HG02642 (cell line): ENCODE measurements around the gene LMCD1.

Experiments used
- ATAC-seq: cut with Tn5 transposase; IDR thresholded peaks from one replicate; pipeline ENCODE4 v1.9.1; 2021; ENCODE audit warnings: mild to moderate bottlenecking; ENCODE audit not compliant: unreplicated experiment, poor library complexity

LMCD1 gene

GRCh38 chr3:8556473-8556869, 54.8 kb downstream of the LMCD1 start:
- no peak for ATAC-seq

GRCh38 chr3:8557298-8557697, 55.7 kb downstream of the LMCD1 start:
- ATAC-seq = no peak

DNA sequence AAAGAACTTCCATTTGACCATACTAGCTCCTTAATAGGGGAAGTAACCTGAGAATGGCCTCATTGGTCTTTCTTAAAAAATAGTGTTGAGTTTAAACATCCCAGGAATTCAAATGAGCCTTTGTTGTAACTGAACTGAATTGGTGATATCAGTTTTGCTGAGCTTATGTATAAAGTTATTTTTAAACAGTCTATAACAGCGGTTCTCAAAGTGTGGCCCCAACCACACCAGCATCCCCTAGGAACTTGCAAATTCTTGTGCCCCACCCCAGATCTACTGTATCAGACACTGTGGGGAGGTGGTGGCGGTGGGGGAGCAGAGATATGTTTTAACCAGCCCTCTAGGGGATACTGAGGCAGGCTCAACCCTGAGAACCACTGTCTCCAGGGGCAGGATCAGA, 57.0 kb downstream of the LMCD1 start:
- no peak for ATAC-seq

DNA sequence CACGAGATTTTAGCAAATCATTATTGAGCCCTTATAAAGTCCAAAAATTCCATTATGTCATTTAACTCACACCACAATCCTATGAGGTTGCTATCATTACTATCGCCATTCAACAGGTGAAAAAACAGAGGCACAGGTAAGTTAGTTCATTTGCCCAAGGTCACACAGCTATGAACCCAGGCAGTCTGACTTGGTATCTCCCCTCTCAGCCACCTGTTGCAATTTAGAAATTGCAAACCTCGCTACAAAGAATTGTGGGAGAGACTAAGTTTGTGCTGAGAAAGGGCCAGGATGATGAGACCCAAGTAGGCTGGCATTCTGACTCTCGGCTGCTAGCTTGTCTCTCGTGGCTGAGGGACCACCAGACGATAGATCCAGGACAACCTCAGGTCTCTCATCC, 57.7 kb downstream of the LMCD1 start:
- no peak for ATAC-seq

- ATAC-seq = no peak
Observed at GRCh38 chr3:8560366-8561007, 58.9 kb downstream of the LMCD1 start.

GRCh38 chr3:8561370-8561769, 59.7 kb downstream of the LMCD1 start:
- no peak for ATAC-seq

- ATAC-seq = no peak
Observed at GRCh38 chr3:8562081-8562595, 60.5 kb downstream of the LMCD1 start.

DNA sequence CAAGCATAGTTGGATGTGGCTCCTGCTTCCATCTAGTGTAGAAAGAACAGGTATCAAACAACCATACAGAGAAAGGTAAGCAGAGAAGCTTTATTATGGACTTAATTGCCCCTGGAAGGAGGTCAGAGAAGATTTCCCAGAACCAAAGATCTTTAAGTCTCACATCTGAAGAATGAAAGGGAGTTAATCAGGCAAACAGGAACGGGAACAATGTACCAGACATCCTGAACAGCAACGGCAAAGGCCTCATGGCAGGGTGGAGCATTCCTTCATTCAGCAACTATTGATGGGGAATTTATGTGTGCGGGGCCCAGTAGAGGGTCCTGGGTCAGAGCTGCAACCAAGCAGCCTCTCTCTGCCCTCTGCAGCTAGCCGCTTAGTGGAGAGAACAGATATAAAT, 61.5 kb downstream of the LMCD1 start:
- ATAC-seq = no peak

DNA sequence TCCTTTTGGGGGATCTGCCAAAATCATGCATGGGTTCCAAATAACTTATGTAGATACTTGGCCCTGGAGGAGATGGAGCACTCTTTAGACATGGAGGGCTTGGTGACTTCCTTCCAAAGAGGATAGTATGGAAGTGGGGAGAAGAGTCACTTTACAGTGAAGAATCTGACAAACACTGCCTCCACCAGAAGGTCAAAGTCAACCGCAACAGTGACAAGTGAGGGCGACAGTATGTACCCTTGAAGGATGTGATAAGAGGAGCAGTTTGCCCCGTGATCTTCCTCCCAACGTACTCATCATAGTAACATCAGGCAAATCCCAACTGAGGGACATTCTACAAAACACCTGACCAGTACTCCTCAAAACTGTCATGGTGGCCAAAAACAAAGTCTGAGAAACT, 62.0 kb downstream of the LMCD1 start:
- ATAC-seq = no peak

DNA sequence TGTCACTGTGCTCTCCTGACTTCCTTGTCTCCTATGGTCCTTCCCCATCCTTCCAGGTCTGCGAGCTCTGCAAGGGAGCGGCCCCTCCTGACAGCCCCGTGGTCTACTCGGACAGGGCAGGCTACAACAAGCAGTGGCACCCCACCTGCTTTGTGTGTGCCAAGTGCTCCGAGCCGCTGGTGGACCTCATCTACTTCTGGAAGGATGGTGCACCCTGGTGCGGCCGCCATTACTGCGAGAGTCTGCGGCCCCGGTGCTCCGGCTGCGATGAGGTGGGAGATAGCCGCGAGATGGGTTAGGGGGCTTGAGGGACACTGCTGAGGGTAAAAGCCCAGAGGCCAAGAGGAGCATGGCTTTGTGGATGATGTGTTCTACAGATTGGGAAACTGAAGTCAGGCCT, 63.8 kb downstream of the LMCD1 start:
- ATAC-seq = no peak

- no peak for ATAC-seq
Observed at GRCh38 chr3:8567784-8568575, 66.4 kb downstream of the LMCD1 start.

DNA sequence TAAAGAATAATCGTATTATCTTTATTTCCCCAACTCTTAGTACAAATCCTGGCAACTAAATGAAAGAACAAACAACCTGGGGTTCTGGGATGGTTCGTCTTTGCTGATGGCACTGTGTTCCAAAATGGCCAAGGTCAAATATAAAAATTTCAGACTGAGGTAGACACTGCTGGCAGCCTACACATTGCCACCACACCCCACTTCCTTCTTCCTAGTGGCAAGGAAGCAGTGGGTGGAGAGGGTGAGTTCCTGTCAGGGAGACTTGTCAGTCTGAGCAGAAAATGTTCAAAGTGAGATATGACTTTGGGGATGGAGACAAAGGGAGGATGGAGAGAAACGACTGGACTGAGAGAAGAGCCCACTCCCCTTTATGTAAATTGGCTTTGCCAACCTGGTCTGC, 69.6 kb downstream of the LMCD1 start:
- no peak for ATAC-seq

DNA sequence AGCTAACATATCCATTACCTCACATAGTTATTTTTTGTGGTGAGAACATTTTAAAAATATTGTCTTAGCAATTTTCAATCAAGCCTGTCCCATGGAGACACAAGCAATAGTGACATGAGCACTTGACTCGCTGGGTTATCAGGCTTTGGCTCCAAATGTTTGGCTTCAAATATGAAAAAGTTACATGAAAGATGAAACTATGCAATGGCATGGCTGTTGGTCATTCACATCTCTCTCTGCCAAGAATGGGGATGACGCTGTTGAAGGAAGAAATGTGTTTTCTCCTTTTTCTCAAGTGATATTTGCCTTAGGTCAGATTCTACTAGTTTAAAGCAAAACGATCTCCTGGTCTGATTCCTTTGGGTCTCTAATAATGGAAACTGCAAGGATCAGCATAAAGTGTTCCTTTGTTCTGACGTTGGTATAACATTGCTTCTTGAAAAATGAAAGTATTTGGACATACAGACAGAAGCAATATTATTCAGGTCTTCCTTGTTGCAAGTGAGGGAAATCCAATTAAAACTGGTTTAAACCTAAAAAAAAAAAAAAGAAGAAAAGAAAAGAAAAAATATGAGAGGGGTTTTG, 71.8 kb downstream of the LMCD1 start:
- no peak for ATAC-seq

DNA sequence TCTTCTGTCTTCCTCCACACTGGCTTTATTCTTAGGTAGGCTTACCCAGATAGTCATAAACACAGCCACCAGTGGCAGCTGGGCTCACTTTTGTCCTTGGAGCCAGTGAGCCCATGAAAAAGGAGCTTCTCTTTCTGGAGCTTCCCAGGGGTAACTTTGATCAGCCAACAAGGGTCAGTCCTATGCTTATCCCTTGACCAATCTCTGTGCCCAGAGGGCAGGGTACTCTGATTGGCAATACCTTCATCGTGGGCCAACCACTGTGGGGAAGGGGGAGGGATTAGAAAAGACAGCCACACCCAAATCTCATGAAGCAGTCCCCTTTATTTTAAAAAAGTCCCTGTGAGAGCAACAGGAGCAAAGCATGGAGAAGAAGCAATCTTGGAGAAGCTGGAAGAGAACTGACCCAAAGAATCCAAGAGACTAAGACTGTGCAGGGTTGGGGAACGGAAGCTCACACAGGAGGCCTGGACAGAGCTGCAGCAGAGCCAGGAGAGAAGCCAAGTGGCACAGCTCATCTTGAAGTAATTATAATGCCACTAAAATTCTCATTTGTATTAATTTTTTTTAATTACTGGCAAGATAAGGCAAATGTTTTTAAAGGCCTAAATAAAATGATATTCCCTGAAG, 72.5 kb downstream of the LMCD1 start:
- no peak for ATAC-seq

GRCh38 chr3:8574670-8575322, 73.2 kb downstream of the LMCD1 start:
- no peak for ATAC-seq

- no peak for ATAC-seq
Observed at GRCh38 chr3:8575364-8576104, 73.9 kb downstream of the LMCD1 start.

DNA sequence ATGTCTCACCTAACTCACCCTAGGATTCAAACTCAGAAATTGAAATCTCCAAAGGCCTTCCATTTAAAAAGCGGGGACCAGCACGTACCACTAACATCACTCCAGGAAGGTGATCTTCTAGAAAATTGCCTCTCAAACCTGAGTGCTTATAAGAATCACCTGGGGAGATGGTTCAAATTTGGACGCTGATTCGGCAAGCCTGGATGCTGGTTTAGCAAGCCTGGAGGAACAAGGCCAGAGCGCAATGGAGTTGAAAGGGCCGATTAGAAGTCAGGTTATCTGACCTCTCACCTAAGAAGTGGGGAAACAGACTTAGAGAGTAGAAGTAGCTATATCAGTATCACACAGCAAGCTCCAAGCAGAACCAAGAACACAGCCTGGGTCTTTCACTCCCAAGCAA, 74.8 kb downstream of the LMCD1 start:
- no peak for ATAC-seq

DNA sequence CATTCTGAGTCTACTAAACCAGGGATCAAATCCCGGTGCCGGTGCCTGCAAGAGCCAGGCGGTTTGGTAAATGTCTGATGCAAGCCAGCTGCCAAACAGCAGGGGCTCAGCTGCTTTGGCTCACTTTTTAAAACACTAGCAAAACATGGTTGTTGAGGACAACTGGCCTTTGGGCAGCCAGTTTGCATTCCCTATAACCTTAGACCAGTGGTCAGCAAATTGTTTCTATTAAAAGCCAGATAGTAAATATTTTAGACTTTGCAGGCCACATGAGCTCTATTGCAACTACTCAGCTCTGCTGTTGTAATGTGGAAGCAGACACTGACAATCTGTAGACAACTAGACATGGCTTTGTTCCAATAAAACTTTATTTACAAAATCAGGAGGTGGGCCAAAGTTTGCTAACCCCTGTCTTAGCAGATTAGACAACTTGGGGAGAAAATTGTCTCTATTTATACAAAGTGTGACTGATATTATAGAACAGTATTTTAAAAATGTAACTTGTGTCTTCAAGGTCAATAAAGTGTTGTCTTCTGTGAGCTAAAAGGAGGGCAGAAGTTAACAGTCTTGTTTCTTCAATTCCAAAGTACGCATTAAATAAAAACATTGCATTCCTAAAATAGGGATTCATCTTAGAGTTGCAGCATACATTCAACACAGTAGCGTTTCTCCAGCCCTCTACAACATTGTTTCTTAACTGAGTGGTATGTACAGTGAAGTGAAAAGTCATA, 75.4 kb downstream of the LMCD1 start:
- no peak for ATAC-seq

DNA sequence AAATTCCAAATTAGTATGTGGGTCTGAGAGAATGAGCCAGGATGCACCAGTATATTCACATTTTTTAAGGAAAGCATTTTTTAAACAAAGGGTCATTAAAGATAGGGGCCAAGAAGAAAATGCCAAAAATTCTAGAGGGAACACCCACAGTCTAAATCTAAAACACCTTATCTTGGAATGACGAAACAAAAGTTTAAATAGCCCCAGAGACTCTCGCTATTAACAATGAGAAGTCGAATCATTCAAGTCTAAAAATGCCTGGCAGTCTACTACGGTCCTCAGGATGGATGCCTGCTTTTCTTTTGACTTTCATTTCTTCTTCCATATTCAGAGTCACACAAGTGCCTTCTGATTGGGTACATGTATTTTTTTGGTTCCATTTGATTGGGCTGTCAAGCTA, 76.7 kb downstream of the LMCD1 start:
- peak; percentile 35 for ATAC-seq
